HEK293T (cell line): Measurements from ENCODE around the gene PTCHD1.

Experiments used
- BHLHE40 ChIP-seq: fragments of 450-650 bp; IDR thresholded peaks from 2 replicates; pipeline ENCODE4 v1.6.1; 2016; ENCODE audit warnings: mild to moderate bottlenecking, moderate library complexity, borderline replicate concordance
- FOXM1 ChIP-seq: fragments of 450-650 bp; IDR thresholded peaks from 2 replicates; pipeline ENCODE4 v1.6.1; 2017; ENCODE audit warnings: mild to moderate bottlenecking, borderline replicate concordance
- HDGF ChIP-seq: fragments of 450-650 bp; IDR thresholded peaks from 2 replicates; pipeline ENCODE4 v1.6.1; 2017; ENCODE audit warnings: antibody characterized with exemption, borderline replicate concordance
- NFRKB ChIP-seq: fragments of 450-650 bp; IDR thresholded peaks from 2 replicates; pipeline ENCODE4 v1.6.1; 2016; ENCODE audit warnings: mild to moderate bottlenecking, moderate library complexity
- SP1 ChIP-seq: fragments of 450-650 bp; IDR thresholded peaks from 2 replicates; pipeline ENCODE4 v1.6.1; 2017
- SUZ12 ChIP-seq: fragments of 450-650 bp; IDR thresholded peaks from 2 replicates; pipeline ENCODE4 v1.6.1; 2016; ENCODE audit warnings: mild to moderate bottlenecking
- ZNF384 ChIP-seq: fragments of 450-650 bp; IDR thresholded peaks from 2 replicates; pipeline ENCODE4 v1.6.1; 2016

GRCh38 chrX:23374291-23374690, 39.6 kb downstream of the PTCHD1 start:
- TF ChIP-seq SP1 = no peak
- no peak for TF ChIP-seq BHLHE40
- no peak for TF ChIP-seq ZNF384
- TF ChIP-seq FOXM1 = no peak
- no peak for TF ChIP-seq SUZ12
- no peak for TF ChIP-seq HDGF
- no peak for TF ChIP-seq NFRKB
